ENCODE data around the gene FARP2.
"Not testable (repeated sequence)": the region's sequence is repeated elsewhere in the genome, so short reads cannot be mapped to it uniquely, and the experiment has no call there.

FARP2 gene

DNA sequence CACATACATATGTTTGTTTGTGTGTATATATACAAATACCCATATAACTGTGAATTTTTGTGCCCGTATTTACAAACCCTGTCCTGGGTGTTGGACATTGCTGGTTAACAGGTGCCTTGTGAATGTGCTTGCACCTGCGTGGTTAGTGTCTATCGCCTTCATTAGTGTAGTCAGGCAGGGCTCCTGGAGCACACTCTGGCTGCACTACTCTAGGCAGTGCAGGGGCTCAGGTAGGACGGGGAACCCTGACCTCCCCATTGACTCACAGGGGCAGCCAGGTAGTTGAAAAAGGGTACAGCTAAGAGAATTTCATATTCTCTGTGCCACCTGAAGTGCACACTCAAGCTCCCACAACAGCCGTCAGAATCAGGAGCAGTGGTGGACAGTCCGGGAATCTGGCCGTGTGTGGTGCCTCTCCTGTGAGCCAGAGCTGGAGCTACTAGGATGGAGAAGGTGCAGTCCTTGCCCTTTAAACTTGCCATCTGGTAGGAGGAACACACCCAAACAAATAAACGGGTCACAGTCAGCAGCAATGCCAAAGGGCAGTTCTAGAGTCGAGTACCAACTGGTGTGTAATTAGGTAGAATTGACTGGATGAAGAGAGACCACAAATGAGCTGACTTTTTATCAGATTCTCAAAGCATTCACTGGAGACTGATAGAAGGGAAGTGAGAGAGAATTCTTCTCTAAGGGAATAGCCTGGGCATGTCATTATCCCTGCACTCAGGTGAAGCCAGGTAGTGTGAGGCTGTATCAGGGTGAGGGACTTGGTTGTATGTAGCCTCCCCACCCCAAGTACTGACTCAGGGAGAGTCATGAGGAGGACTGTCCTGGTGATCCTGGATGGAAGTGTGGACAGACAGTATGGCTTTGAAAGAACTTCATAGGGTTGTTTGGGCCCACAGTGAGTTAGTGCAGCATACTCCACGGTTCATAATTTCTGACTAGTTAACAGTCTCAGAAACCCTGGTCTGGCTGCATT is 44.1 kb downstream of the FARP2 start:
- Histone ChIP-seq H3K79me2 (peaks cover 34% of the 10 kb centered on the region), H3K4me3 (ENCODE audit: low read depth, low read length) (no peak overlapping the region), H3K27ac (no peak overlapping the region), H3K9ac (no peak overlapping the region), H3K36me3 (ENCODE audit: control insufficient read depth, insufficient read depth, low read length) (no peaks in the 10 kb centered on the region), H3K9me3 (ENCODE audit: control insufficient read depth, low read length) (no peaks in the 10 kb centered on the region), H2AFZ (no peak overlapping the region), H3K4me1 (peaks cover 3% of the 10 kb centered on the region), H3K4me2 (ENCODE audit: low read length) (no peak overlapping the region), H3K27me3 (ENCODE audit: control insufficient read depth, insufficient read depth, low read length) (no peaks in the 10 kb centered on the region)
- TF ChIP-seq, protein P1, sequence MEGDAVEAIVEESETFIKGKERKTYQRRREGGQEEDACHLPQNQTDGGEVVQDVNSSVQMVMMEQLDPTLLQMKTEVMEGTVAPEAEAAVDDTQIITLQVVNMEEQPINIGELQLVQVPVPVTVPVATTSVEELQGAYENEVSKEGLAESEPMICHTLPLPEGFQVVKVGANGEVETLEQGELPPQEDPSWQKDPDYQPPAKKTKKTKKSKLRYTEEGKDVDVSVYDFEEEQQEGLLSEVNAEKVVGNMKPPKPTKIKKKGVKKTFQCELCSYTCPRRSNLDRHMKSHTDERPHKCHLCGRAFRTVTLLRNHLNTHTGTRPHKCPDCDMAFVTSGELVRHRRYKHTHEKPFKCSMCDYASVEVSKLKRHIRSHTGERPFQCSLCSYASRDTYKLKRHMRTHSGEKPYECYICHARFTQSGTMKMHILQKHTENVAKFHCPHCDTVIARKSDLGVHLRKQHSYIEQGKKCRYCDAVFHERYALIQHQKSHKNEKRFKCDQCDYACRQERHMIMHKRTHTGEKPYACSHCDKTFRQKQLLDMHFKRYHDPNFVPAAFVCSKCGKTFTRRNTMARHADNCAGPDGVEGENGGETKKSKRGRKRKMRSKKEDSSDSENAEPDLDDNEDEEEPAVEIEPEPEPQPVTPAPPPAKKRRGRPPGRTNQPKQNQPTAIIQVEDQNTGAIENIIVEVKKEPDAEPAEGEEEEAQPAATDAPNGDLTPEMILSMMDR (IDR thresholded peaks at IDR 0.05), result no peak

DNA sequence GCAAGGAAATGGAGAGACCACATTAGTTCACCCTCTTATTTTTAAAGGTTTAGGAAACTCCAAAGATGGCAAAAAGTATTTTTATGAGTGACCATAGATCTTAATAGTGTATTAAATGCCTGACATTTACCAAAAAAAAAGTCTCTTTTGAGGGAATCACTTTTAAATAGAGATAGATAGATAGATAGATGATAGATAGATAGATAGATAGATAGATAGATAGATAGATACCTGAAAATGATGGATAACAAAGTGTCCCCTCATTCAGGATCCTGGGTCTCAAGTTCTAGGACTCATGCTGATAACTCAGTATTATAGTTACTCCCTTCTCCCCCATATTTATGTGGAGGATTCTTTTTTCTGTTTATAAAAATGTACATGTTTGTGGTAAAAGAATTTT is 52.8 kb downstream of the FARP2 start:
- Histone ChIP-seq H3K9ac (no peak overlapping the region), H3K27ac (no peak overlapping the region), H3K4me3 (ENCODE audit: low read depth, low read length) (no peak overlapping the region), H3K36me3 (ENCODE audit: control insufficient read depth, insufficient read depth, low read length) (no peaks in the 10 kb centered on the region), H3K4me2 (ENCODE audit: low read length) (no peak overlapping the region), H3K79me2 (peaks cover 13% of the 10 kb centered on the region), H3K9me3 (ENCODE audit: control insufficient read depth, low read length) (no peaks in the 10 kb centered on the region), H2AFZ (no peak overlapping the region), H3K4me1 (no peaks in the 10 kb centered on the region), H3K27me3 (ENCODE audit: control insufficient read depth, insufficient read depth, low read length) (no peaks in the 10 kb centered on the region)
- TF ChIP-seq, protein P1 (IDR thresholded peaks at IDR 0.05), result no peak

DNA sequence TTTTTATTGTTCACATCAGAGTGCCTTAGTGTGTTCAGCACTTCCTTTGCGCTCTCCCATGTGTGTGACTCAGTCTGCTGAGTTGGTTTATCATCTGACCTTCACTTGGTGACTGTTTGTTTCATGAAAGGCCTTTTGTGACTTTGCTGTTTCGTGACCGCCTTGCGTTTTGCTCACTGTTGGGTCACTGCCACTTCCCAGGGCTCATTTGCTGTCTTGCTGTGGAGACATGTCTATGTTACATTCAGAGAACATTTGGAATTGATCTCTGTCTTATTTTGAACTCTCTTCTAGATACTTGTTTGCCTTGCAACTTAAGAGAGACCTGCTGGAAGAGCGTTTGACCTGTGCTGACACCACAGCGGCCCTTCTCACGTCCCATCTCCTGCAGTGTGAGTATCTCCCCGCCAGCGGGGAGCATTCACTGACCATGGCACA is 54.7 kb downstream of the FARP2 start:
- Histone ChIP-seq H3K9ac (no peak overlapping the region), H3K9me3 (ENCODE audit: control insufficient read depth, low read length) (no peaks in the 10 kb centered on the region), H3K79me2 (peaks cover 23% of the 10 kb centered on the region), H3K4me2 (ENCODE audit: low read length) (no peak overlapping the region), H3K4me1 (peaks cover 2% of the 10 kb centered on the region), H3K36me3 (ENCODE audit: control insufficient read depth, insufficient read depth, low read length) (no peaks in the 10 kb centered on the region), H2AFZ (no peak overlapping the region), H3K4me3 (ENCODE audit: low read depth, low read length) (no peak overlapping the region), H3K27ac (no peak overlapping the region), H3K27me3 (ENCODE audit: control insufficient read depth, insufficient read depth, low read length) (no peaks in the 10 kb centered on the region)
- TF ChIP-seq, protein P1 (IDR thresholded peaks at IDR 0.05), result no peak

DNA sequence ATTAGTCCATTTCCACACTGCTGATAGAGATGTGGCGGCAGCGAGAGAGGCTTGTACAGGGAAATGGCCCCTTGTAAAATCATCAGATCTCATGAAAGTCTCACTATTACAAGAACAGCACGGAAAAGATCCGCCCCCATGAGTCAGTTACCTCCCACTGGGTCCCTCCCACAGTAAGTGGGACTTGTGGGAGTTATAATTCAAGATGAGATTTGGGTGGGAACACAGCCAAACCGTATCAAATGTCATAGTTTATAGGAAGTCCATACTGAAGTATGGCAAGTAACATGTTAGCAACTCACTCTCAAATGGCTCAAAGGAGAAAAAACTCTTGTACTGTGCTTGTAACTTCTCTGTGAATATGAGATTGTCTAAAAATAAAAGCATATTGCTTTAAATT is 56.1 kb downstream of the FARP2 start:
- TF ChIP-seq, protein P1 (IDR thresholded peaks at IDR 0.05), result no peak
- Histone ChIP-seq H3K4me1 (peaks cover 2% of the 10 kb centered on the region), H3K79me2 (peaks cover 16% of the 10 kb centered on the region), H3K4me3 (ENCODE audit: low read depth, low read length) (no peak overlapping the region), H3K27me3 (ENCODE audit: control insufficient read depth, insufficient read depth, low read length) (no peaks in the 10 kb centered on the region), H3K4me2 (ENCODE audit: low read length) (no peak overlapping the region), H2AFZ (no peak overlapping the region), H3K9me3 (ENCODE audit: control insufficient read depth, low read length) (no peaks in the 10 kb centered on the region), H3K36me3 (ENCODE audit: control insufficient read depth, insufficient read depth, low read length) (no peaks in the 10 kb centered on the region), H3K9ac (no peak overlapping the region), H3K27ac (no peak overlapping the region)

DNA sequence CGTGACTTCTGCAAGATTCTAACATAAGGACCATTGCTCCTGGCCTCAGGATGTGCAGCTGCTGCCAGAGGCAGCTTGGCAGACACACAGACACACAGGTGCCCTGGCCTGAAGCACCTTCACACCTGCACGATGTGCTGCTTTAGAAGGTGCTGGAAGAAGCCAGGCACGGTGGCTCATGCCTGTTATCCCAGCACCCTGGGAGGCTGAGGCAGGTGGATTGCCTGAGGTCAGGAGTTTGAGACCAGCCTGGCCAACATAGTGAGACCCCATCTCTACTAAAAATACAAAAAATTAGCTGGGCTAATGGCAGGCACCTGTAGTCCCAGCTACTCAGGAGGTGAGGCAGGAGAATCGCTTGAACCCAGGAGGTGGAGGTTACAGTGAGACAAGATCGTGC is 57.4 kb downstream of the FARP2 start:
- H3K4me3 ChIP-seq (ENCODE audit: low read depth, low read length); H3K9me3 ChIP-seq (ENCODE audit: control insufficient read depth, low read length); H3K36me3 ChIP-seq (ENCODE audit: control insufficient read depth, insufficient read depth, low read length); H2AFZ ChIP-seq; H3K27ac ChIP-seq; H3K9ac ChIP-seq; H3K4me1 ChIP-seq; H3K27me3 ChIP-seq (ENCODE audit: control insufficient read depth, insufficient read depth, low read length); H3K4me2 ChIP-seq (ENCODE audit: low read length): not testable (repeated sequence)
- H3K79me2 ChIP-seq, result peaks cover 21% of the 10 kb centered on the region

Data from parathyroid adenoma (tissue), 2 donors.